Islet of Langerhans (tissue), 1 donor: Measurements from ENCODE around the gene ANKRD39.

Experiments used
- FAIRE-seq: peaks from one replicate; lab custom pipeline; 2011; peaks lifted over from hg19 to GRCh38; lab: Jason Lieb, UNC

Gene ANKRD39

DNA sequence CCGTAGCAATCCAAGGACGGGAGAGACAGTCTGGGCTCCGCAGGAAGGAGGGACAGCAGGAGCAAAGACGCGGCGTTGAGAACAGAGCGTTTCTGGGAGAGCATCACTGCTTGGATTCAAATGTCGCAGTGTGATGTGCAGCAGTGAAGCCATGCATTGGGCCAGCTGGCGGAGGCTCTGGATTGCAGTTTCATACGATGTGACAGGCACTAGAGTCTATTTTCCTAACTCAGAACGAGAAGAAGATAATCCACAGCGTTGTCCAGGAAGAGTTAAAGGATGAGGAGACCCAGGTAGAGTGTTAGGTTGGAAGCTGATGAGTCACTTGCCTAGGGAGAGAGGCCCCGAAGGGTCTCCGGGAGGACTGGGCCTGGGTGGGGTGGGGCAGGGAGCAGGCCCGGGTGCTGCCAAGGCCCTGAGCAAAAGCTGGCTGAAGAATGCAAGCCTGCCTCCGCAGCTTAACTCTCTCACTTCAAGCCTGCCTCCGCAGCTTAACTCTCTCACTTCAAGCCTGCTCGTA lies 29.7 kb upstream of the ANKRD39 start:
- no peak for FAIRE-seq

DNA sequence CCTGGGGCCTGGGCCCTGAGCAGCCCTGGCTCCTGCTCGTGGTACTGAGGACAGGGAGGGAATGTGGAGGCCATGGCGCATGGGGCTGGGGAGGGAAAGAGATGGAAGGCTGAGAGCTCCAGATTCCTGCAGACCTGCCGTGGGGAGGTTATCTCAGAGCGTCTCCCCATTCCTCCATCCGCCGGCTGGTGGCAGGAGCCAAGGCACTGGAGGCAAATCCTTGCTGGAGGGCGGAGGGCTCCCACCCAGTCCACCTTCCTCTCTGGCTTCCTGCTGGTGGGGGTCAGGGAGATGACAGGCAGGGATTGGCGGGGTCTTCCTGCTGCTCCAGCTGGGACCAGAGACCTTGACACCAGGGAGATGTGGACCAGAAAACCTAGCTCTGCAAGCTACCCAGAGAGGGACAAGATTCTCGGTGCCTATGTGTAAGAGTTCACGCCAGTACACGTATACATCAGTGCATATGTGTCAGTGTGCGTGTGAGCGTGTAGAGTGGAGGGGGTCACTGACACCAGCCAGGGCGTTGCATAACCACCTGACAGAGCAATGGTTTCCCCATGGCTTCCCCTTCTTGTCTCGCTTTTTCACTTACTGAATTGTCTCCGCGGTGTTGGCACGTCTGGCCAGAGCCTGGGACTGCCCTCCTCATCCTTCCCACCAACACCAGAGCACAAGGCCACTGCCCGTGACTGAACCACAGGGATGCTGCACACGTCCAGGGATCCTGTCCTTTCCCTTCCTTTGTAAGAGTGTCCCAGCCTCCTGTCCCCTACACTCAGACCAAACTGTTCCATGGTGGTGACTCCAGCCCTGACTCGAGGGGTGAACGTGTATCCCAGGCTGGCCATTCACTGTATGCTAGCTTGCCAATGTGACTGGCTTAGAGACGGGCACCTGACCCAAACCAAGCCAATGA lies 27.9 kb upstream of the ANKRD39 start:
- no peak for FAIRE-seq

DNA sequence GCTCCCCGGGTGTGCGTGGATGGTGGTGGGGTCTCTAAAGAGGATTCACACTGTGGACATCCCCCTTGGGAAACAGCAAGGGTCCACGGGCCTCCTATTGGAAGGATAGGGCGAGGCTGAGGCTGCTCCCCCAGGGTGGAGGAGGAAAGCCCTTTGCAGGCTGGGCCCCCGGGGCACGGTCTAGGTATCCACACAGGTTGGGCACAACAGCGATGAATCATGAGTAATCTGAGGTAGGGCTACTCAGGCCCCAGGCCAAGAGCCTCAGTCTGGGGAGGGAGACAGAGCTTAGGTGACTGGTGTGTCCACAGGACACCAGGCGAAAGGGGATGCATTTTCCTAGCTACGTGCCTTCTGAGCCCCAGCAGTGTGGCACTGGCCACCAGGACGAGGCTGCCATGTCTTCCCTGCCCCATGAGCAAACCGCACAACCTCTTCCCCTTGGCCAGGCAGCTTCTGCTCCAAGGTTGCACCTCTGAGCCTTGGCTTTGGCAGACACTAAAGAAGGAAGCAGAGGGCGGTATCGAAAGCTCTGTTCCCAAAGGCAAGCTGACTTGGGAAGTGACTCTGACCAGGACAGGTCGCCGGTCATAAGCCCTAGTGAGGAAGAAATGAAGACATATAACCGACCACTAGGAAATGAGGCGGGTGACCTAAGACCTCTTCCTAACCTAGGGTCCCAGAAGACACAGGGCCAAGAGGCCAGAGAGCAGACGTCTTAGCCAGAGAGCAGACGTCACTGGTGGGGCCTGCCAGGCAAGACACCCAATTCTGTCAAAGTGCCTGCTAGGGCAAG lies 26.7 kb upstream of the ANKRD39 start:
- FAIRE-seq: no peak

DNA sequence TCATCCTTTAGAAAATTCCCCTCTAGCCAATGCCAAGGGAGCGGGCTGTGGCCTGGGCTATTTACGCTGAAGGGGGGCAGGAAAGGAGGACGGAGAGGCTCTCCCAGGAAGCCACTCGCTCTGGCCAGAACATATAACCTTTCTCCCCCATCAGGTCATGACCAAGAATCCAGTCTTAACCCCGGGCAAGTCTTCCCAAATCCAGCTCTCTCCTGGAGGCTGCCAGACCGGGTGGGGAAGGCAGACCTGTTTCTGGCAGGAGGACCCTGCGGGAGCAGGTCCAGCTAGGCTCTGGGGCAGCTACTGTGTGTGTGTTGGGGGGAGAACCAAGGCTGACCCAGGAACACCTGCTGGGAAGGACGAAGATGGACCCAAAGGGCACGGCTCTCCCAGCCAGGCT lies 25.5 kb upstream of the ANKRD39 start:
- no peak for FAIRE-seq

DNA sequence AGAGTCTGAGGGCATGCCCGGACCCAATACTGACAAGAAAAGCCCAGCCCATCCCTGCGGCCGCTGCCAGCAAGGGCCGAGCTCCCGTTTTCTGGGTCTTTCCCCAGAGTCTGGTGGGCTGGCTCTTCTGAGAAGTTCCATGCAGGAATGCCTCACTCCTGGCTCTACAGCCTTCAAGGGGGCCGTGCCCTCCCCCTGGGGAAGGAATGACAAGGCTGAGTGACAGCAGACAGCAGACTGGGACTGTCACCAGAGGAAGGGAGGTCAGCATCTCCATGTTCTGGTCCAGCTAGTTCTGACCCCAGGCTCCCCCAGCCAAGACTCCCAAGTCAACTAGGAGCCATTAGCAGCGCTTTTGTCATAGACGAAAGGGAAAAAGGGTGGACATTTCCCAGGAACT lies 25.1 kb upstream of the ANKRD39 start:
- no peak for FAIRE-seq

DNA sequence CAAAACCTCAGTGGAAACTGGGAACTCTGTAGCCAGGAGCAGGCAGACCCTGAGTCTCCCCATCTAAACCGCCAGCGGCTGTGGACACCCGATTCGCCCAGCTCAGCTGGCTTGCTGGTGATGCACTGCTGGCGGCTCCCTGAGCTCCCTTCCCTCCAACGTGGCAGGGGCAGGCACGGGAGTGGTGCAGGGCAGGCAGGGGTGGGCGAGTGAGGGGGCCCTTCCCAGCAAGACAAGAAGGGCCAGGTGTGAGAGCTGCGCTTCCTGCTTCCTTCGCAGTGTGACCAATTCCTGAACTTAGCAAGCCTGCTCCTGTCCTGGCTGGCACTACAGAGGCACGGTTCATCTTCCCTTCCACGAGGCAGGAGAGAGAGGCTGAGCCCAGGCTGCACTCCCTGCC lies 24.4 kb upstream of the ANKRD39 start:
- FAIRE-seq: no peak

DNA sequence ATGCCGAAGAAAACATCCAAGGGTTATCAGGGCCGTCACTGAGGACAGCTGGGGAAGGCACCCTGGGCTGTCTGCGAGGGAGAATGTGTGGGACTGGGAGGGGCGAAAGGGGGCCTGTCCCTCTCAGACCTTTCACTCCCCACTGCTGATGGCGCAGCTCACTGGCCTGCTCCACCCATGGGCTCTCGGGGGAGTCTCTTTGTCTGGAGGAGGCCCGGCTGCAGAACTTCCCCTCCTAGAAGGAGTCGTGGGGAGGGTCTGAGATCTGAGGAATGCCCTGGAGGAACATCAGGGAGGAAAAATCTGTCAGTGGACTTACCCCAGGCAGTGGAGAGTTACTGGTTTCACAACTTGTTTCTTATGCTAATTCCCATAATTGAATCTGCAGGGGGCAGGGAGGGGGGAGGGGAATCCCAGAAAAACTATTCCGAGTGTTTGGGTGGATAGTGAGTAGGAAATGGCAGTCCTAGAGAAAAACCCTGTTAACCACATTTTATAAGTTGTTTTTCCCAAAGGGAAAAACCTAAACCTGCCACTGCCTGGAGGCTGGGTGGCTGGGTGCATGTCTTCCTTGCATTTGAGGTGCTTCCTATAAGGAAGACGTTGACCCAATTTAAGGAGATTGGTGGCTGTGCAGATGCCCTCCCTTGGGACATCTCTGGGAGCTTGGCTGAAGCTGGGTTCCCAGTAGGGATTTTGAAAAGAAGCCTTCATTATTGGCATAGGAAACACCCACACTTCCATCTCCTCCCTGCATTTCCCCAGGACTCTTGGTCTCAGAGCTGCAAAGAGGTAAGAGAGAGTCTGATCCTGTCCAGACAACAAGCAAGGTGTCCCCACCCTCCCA lies 23.8 kb upstream of the ANKRD39 start:
- FAIRE-seq: no peak

DNA sequence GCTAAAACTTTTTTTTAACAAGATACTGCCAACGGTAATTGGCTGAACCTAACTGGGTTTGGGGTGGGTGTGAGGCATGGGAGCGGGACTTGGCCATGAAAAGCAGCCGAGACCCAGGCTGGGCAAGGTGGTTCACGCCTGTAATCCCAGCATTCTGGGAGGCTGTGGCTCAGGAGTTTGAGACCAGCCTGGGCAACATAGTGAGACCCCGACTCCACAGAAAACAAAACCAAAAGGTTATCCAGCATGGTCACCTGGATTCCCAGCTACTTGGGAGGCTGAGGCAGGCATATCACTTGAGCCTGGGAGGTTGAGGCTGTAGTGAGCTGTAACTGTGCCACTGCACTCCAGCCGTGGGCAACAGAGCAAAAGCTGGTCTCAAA lies 23.1 kb upstream of the ANKRD39 start:
- no peak for FAIRE-seq

DNA sequence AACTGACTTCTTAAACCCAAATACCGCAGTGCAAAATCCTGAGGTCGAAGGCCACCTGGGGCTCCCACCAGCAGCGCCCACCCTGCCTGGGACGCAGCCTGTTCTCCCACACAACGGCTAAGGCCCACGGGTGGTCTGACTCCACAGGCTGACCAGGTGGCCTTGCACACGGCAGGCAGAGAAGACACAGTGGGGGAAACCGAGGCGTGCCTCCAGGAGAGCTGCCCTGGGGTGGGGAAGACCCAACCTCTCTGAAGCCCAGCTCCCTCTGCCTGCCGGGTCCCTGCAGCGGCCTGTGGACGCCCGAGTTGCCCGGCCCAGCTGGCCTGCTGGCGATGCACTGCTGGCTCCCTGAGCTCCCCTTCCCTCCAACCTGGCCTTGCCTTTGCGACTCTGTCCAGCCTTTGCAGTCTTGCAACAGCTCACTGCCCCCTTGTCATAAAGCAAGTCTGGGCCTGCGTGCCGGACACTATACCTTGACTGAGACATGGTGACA lies 21.8 kb upstream of the ANKRD39 start:
- no peak for FAIRE-seq

DNA sequence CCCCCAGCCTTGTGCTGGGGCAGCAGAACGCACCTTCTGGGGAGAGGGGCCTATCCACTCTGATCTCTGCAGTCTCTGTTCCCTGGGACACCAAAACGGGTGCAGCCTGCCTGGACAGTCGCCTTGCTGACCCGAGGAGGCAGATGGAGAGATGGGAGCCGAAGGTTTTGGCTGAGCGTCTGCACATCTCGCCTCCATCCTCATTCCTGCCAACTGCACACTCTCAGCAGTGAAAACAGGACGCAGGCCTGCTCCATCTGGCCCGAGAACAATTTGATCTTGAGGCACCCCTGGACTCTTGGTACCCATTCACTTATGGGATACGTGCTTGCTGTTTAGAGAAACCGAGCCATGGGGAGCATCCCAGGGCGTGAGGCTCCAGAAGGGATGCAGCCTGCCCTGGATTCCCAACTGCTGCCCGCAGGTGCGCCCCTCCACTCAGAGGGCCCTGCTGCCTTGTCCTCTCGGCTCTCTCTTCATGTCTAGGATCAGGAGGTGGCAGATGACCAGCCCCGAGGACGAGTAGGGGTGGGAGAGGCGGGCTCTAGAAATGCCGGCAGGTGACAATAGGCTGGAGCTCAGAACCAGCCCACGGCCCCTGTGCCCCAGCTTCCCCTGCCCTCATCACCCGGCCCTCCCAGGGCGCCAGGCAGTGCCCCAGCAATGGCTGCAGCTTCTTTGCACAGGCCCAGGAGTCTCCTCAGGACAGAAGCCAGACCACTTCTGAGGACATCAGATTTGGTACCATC lies 21.2 kb upstream of the ANKRD39 start:
- FAIRE-seq: no peak

DNA sequence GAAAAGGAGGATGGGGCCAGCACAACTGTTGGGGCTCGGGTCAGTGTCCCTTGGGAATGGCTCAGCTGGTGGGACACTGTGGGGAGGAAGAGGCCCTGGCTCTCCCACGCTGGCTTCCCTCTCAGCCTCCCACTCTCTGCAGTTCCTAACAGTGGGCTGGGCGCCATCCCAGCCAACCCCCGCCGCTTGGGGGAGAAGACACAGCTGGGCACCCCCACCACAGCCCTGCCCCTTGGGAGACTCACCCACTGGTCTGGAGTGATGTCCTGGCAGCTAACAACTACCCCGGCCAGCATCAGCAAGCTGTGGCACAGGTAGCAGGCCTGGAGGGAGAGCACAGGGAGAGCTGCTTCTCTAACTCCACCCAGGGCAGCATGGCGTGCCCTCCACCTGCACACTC lies 20.4 kb upstream of the ANKRD39 start:
- no peak for FAIRE-seq

DNA sequence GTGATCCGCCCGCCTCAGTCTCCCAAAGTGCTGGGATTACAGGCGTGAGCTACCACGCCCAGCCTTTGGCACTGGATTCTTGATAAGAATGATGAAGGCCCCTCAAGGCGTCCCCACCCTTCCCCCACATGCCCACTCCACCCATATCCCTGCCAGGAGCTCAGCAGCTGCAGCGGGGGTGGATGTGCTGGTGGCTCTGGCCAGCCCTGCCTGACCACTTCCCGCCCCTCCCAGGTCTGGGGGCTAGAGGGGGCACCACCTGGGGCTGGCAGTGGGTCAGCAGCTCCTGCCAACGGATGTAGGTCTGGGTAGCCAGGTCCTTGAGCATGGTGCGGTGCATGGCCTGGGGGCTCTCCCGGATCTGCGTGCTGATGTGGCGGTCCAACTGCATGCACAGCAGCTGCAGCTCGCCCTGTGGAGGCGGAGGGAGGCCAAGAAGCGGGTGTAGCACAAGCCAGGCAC lies 19.8 kb upstream of the ANKRD39 start:
- no peak for FAIRE-seq

DNA sequence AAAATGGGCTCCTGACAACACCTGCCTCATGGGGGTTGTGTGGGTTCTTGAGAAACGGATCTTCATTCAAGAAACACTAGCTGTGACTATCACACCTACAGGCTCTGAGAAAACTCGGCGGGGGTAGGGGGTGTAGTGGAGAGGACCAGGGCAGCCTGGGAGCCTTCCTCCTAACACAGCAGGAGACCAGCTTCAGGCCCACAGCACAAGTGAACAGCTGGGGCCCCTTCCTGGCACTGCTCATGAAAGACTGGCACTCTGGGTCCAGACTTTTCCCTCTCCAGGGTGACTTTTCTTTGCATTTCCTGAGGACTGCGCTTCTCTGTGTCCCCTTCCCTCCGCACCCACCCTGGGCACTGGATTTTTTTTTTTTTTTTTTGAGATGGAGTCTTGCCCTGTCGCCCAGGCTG lies 19.2 kb upstream of the ANKRD39 start:
- no peak for FAIRE-seq

DNA sequence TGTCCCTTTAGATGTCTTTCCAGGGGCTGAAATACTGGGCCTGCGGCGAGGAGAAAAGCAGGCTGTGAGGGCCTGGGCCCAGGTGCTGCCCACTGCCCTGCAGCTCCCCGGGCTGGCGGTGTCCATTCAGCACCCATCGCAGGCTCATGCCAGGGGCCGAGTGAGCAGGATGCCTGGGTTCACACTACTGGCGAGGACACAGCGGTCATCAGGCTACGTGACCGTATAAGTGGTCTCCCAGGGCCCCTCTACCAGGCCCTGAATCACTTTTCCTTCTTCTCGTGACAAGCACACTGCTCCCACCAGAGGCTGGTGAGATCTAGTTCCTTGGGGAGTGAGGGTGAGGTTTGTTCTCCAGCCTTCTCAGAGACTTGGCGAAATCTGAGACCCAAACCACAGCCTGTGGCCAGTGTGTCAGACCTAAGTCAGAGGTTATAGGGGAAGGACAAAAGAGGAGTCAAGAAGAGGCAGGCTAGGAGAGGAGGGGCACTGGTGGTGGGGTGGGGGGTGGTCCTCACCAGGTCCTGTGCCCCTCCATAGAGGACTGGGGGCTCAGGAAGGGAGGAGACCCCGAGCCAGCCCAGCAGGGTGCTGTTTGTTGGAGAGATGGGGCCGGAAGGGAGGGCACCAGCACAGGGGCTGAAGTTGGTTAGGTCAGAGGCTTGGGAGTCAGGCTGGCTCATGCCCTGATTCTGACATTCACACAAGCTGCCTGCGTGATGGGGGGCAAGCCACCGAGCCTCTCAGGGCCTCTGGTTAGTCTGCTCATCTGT lies 18.6 kb upstream of the ANKRD39 start:
- FAIRE-seq: no peak

DNA sequence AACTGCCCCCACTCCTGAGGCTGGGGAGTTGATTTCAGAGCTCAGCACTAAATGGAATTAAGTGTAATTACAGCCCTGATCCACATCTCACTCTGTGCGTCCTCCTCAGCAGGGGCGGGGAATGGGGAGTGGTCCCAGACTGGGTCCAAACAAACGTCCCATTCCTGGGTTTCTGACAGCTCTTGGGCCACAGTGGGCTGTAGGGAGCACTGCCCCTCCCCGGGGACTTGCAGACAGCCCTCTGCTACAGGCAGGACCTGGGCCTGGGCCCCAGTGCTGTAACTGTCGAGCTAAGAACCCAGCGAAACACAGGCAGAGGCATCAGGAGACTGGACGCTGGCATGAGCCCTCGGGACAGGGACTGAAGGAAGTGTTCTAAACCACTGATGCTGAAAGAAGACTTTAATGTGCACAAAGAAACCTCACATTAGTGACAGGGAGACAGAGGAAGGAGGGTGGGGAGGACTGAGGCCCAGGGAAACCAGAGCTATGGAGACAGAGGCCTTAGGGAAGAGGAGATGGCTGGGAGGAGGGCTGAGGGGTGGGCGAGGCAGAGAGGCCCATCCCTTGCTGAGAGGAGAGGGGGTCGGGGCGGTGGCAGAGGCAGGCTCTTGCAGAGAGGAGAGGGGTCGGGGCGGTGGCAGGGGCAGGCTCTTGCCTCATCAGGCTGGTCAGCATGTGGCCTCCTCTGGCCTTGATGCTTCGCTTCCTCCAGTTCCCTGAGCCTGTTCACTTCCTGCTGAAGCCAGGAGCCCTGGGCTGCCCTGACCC lies 17.9 kb upstream of the ANKRD39 start:
- no peak for FAIRE-seq

DNA sequence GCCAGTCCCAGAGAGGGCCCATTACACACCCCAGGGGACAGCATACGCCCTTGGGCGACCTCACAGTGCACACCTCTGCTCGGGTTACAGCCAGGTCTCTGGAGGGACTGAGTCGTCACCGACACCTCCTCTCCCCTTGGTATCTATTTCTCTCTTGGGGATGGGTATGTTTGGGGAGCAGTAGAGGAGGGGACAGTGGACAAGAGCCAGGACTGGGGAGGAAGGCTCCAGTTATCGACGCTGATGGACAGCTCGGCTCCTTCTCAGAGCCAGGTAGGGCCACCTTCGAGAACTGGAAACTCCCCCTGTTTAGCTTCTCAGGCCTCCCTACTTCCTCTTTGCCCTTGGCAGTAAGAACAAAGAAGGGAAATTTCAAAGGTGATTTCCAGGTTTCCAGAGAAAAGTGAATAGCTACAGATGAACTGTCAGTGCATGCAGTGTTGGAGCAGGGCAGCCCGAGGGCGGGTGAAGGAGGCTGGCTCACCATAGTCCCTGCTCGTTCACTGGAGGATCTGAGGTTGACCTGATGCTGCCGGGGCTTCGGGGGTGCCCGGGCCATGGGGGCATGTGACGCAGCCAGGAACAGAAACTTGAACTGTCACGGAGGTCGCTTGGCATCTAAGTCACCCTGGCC lies 16.5 kb upstream of the ANKRD39 start:
- no peak for FAIRE-seq

DNA sequence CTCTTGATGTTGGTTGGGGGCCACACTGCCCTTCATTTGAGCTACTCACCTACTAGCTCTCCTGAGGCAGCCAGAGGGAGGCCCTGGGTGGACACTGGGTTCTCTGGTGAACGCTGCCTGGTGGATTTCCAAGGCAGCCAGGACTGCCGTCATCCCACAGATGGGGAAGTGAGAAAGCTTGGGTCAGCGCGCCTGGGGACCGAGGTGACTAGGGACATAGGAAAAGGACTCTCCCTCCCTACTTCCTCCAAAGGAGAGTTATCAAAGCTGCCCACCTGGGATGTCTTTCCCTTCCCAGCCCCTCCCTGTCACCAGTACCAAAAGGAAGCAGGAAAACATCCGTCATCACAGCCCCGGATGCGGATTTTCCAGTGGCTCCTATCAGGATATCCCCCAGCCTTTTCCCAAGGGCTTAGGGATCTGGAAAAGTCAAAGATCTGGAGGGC lies 15.9 kb upstream of the ANKRD39 start:
- FAIRE-seq: no peak

DNA sequence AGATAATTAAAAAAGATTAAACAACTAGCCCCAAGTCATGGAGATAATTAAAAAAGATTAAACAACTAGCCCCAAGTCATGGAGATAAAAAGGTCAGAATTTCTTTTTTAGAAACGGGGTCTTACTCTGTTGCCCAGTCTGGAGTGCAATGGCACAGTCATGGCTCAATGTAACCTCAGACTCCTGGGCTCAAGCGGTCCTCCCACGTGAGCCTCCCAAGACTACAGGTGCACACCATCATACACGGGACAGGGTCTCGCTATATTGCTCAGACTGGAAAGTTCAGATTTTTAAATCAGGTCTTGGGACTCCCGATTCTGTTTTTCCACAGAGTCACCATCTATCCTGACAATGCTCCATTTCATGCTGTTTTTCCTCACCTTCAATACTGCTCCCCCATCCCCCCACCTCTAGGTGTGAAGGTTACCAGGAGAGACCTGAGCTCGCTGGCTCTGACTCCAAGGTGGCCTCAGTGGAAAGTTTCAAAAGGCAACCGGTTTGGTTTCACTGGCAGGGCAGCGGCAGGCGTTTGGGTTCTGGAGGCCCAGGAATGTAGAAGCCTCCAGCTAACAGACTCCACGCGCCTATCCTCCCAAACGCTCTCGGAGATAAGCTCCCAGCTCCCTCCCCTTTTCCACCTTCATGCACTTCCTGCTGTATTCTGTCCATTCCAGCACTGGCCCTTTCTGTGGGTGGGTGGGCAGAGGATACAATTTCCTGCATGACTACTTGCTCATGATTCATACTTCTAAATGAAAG lies 15.0 kb upstream of the ANKRD39 start:
- no peak for FAIRE-seq
